ENCODE results near the gene CBX8. TPM values are rescaled to one million over a fixed set of nuclear protein-coding genes. Genes with fewer than 3 reads are reported as not detected.

CBX8 gene
- total and polyA plus RNA-seq, 2 of the 13 experiments (the other 11 are each of a cell fraction or from before 2014, with no cell fraction given) = 0.34 to 12.6 TPM

DNA sequence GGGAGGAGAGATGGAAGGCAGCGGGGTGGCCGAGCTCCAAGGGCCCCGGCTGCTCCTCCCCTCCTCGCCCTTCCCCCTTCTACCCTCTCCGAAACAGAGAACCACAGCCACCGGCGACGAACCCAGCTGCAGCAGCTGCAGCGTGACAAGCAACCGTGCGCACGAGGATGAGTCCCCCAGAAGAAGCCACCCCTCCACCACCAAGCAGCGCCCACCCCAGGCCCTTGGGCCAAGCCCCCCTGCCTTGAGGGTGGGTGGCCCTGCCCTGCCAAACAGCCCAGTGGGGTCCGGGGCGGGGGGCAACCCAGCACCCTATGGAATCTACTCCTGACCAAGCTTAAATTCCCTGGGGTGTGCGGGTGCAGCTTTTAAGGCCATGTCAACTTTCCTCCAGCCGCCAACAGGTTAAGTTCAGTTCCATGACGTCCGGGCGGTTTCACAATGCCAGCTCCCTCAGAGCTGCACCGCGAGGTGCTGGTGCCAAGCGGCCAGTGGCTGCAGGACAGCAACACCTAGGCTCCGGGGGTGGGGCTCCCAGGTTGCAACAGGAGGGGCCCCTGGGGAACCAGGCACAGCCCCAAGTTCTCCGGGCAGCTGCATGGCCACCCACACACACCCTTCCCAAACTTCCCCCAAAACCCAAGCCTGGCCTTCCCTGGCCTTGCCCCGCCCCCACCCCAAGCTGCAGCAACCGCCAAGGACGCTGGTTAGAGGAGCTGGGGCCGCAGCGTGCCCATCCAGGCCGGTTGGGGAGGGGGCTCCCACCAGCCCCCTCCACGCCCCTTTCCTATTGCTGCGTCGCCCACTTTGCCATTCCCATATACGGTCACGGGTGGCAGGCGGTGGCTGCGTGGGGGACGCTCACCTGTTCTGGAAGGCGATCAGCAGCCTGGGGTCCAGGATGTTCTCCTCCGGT is 40.4 kb upstream of the CBX8 start (continued):
- TF ChIP-seq ZNF225 (CRISPR knock-in tag; IDR thresholded peaks at IDR 0.05) (no peak), SMAD3 (CRISPR knock-in tag; IDR thresholded peaks at IDR 0.05) (no peak), ERF (CRISPR knock-in tag; IDR thresholded peaks at IDR 0.05) (no peak), SIN3B (IDR thresholded peaks at IDR 0.05; ENCODE audit: low read length) (no peak), IRF2 (CRISPR knock-in tag; IDR thresholded peaks at IDR 0.05) (no peak; the same call in 1 of the 2 replicates), SOX6 (IDR thresholded peaks at IDR 0.05) (no peak), SOX6 (CRISPR knock-in tag; IDR thresholded peaks at IDR 0.05) (0 out of 2 replicates have a peak, but pooled peaks have one; percentile 8), RFXAP (CRISPR knock-in tag; IDR thresholded peaks at IDR 0.05; ENCODE audit: borderline replicate concordance) (no peak), ZNF124 (CRISPR knock-in tag; IDR thresholded peaks at IDR 0.05) (no peak), ZBTB8A (CRISPR knock-in tag; IDR thresholded peaks at IDR 0.05; ENCODE audit: borderline replicate concordance, low read depth) (no peak), ZSCAN25 (CRISPR knock-in tag; IDR thresholded peaks at IDR 0.05) (peak; percentile 44), ZFP62 (CRISPR knock-in tag; IDR thresholded peaks at IDR 0.05) (no peak), TSC22D2 (CRISPR knock-in tag; IDR thresholded peaks at IDR 0.05; ENCODE audit: borderline replicate concordance) (no peak), SIN3A (IDR thresholded peaks at IDR 0.05; ENCODE audit: borderline replicate concordance, low read depth, low read length) (peak; percentile 80; the same call in 1 of the 2 replicates), MAFF (IDR thresholded peaks at IDR 0.05; ENCODE audit: low read depth, low read length) (no peak), KDM5B (CRISPR knock-in tag; IDR thresholded peaks at IDR 0.05; ENCODE audit: borderline replicate concordance) (peak; percentile 56; the same call in 1 of the 2 replicates), ZNF510 (CRISPR knock-in tag; IDR thresholded peaks at IDR 0.05; ENCODE audit: low read depth) (no peak), TBL1XR1 (IDR thresholded peaks at IDR 0.05; ENCODE audit: borderline replicate concordance, low read length, partially characterized antibody) (no peak), SP2 (CRISPR knock-in tag; IDR thresholded peaks at IDR 0.05) (0 out of 2 replicates have a peak, but pooled peaks have one; percentile 10), MED13 (CRISPR knock-in tag; IDR thresholded peaks at IDR 0.05) (no peak), ZNF607 (CRISPR knock-in tag; IDR thresholded peaks at IDR 0.05; ENCODE audit: borderline replicate concordance) (peak; percentile 82), ZBTB38 (CRISPR knock-in tag; IDR thresholded peaks at IDR 0.05) (peak; percentile 7; the same call in 1 of the 2 replicates)
- TF ChIP-seq, protein P1, sequence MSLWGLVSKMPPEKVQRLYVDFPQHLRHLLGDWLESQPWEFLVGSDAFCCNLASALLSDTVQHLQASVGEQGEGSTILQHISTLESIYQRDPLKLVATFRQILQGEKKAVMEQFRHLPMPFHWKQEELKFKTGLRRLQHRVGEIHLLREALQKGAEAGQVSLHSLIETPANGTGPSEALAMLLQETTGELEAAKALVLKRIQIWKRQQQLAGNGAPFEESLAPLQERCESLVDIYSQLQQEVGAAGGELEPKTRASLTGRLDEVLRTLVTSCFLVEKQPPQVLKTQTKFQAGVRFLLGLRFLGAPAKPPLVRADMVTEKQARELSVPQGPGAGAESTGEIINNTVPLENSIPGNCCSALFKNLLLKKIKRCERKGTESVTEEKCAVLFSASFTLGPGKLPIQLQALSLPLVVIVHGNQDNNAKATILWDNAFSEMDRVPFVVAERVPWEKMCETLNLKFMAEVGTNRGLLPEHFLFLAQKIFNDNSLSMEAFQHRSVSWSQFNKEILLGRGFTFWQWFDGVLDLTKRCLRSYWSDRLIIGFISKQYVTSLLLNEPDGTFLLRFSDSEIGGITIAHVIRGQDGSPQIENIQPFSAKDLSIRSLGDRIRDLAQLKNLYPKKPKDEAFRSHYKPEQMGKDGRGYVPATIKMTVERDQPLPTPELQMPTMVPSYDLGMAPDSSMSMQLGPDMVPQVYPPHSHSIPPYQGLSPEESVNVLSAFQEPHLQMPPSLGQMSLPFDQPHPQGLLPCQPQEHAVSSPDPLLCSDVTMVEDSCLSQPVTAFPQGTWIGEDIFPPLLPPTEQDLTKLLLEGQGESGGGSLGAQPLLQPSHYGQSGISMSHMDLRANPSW (CRISPR knock-in tag; IDR thresholded peaks at IDR 0.05; ENCODE audit: borderline replicate concordance) = no peak
- TF ChIP-seq, protein P2, sequence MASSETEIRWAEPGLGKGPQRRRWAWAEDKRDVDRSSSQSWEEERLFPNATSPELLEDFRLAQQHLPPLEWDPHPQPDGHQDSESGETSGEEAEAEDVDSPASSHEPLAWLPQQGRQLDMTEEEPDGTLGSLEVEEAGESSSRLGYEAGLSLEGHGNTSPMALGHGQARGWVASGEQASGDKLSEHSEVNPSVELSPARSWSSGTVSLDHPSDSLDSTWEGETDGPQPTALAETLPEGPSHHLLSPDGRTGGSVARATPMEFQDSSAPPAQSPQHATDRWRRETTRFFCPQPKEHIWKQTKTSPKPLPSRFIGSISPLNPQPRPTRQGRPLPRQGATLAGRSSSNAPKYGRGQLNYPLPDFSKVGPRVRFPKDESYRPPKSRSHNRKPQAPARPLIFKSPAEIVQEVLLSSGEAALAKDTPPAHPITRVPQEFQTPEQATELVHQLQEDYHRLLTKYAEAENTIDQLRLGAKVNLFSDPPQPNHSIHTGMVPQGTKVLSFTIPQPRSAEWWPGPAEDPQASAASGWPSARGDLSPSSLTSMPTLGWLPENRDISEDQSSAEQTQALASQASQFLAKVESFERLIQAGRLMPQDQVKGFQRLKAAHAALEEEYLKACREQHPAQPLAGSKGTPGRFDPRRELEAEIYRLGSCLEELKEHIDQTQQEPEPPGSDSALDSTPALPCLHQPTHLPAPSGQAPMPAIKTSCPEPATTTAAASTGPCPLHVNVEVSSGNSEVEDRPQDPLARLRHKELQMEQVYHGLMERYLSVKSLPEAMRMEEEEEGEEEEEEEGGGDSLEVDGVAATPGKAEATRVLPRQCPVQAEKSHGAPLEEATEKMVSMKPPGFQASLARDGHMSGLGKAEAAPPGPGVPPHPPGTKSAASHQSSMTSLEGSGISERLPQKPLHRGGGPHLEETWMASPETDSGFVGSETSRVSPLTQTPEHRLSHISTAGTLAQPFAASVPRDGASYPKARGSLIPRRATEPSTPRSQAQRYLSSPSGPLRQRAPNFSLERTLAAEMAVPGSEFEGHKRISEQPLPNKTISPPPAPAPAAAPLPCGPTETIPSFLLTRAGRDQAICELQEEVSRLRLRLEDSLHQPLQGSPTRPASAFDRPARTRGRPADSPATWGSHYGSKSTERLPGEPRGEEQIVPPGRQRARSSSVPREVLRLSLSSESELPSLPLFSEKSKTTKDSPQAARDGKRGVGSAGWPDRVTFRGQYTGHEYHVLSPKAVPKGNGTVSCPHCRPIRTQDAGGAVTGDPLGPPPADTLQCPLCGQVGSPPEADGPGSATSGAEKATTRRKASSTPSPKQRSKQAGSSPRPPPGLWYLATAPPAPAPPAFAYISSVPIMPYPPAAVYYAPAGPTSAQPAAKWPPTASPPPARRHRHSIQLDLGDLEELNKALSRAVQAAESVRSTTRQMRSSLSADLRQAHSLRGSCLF (CRISPR knock-in tag; IDR thresholded peaks at IDR 0.05; ENCODE audit: borderline replicate concordance) = no peak

Data from HepG2 (cell line).